GM19328 (cell line): Measurements from ENCODE around the gene AOC3.
"Not testable (repeated sequence)": the region's sequence is repeated elsewhere in the genome, so short reads cannot be mapped to it uniquely, and the experiment has no call there.

Source experiments
- ATAC-seq: cut with Tn5 transposase; IDR thresholded peaks from one replicate; pipeline ENCODE4 v1.9.1; 2021; ENCODE audit warnings: mild to moderate bottlenecking, moderate library complexity; ENCODE audit not compliant: unreplicated experiment

Gene AOC3

GRCh38 chr17:42866216-42866615 lies 15.2 kb downstream of the AOC3 start:
- ATAC-seq: no peak

- no peak for ATAC-seq
Observed at GRCh38 chr17:42866631-42867575, 15.9 kb downstream of the AOC3 start.

- ATAC-seq: not testable (repeated sequence)
Observed at GRCh38 chr17:42867694-42868261, 16.8 kb downstream of the AOC3 start.

GRCh38 chr17:42868338-42868737 lies 17.3 kb downstream of the AOC3 start:
- no peak for ATAC-seq

- ATAC-seq: no peak
Observed at GRCh38 chr17:42871647-42872046, 20.6 kb downstream of the AOC3 start.

GRCh38 chr17:42872251-42872965 lies 21.4 kb downstream of the AOC3 start:
- ATAC-seq: no peak

GRCh38 chr17:42873315-42873714 lies 22.3 kb downstream of the AOC3 start:
- ATAC-seq: no peak

- ATAC-seq: not testable (repeated sequence)
Observed at GRCh38 chr17:42873932-42874695, 23.1 kb downstream of the AOC3 start.

- no peak for ATAC-seq
Observed at GRCh38 chr17:42877037-42877436, 26.0 kb downstream of the AOC3 start.

GRCh38 chr17:42878123-42878880 lies 27.3 kb downstream of the AOC3 start:
- no peak for ATAC-seq

GRCh38 chr17:42878924-42879595 lies 28.1 kb downstream of the AOC3 start:
- ATAC-seq: no peak

GRCh38 chr17:42879596-42879985 lies 28.6 kb downstream of the AOC3 start:
- ATAC-seq: no peak

GRCh38 chr17:42880776-42881310 lies 29.8 kb downstream of the AOC3 start:
- no peak for ATAC-seq

- ATAC-seq: not testable (repeated sequence)
Observed at GRCh38 chr17:42881706-42882105, 30.7 kb downstream of the AOC3 start.

GRCh38 chr17:42882166-42882565 lies 31.2 kb downstream of the AOC3 start:
- no peak for ATAC-seq

- no peak for ATAC-seq
Observed at GRCh38 chr17:42883802-42884558, 33.0 kb downstream of the AOC3 start.

GRCh38 chr17:42885806-42886205 lies 34.8 kb downstream of the AOC3 start:
- ATAC-seq: not testable (repeated sequence)

- no peak for ATAC-seq
Observed at GRCh38 chr17:42886283-42887176, 35.5 kb downstream of the AOC3 start.
